Trophoblast cell (in vitro differentiated cells and primary cell): ENCODE measurements around the gene BDKRB2.
"Not testable (repeated sequence)": the region's sequence is repeated elsewhere in the genome, so short reads cannot be mapped to it uniquely, and the experiment has no call there.

Experiments
- DNase-seq, 2 donors: peaks; one replicate each; pipeline ENCODE4 v3.0.0-alpha.2; 2016
- H2AFZ ChIP-seq: 2 replicates; pipeline ENCODE4 v1.6.1; 2013; ENCODE audit warnings: low read length, moderate library complexity, mild to moderate bottlenecking; ENCODE audit not compliant: insufficient read depth, poor library complexity
- H2AK5ac ChIP-seq: 2 replicates; pipeline ENCODE4 v1.6.1; 2013; ENCODE audit warnings: mild to moderate bottlenecking, low read length
- H2BK120ac ChIP-seq: 2 replicates; pipeline ENCODE4 v1.6.1; 2013; ENCODE audit warnings: low read length, mild to moderate bottlenecking, moderate library complexity; ENCODE audit not compliant: insufficient read depth, poor library complexity
- H2BK12ac ChIP-seq: 2 replicates; pipeline ENCODE4 v1.6.1; 2013; ENCODE audit warnings: mild to moderate bottlenecking, low read length, moderate library complexity
- H2BK5ac ChIP-seq: 2 replicates; pipeline ENCODE4 v1.6.1; 2013; ENCODE audit warnings: low read length, low read depth, moderate library complexity, mild to moderate bottlenecking; ENCODE audit not compliant: poor library complexity
- H3K14ac ChIP-seq: 2 replicates; pipeline ENCODE4 v1.6.1; 2013; ENCODE audit warnings: mild to moderate bottlenecking, low read length
- H3K18ac ChIP-seq: 2 replicates; pipeline ENCODE4 v1.6.1; 2013; ENCODE audit warnings: mild to moderate bottlenecking, low read length
- H3K23ac ChIP-seq: 2 replicates; pipeline ENCODE4 v1.6.1; 2013; ENCODE audit warnings: low read length
- H3K27ac ChIP-seq: 2 replicates; pipeline ENCODE4 v1.5.1; 2013; ENCODE audit warnings: low read depth, mild to moderate bottlenecking, inconsistent platforms, low read length, moderate library complexity
- H3K27me3 ChIP-seq: 2 replicates; pipeline ENCODE4 v1.6.1; 2013; ENCODE audit warnings: inconsistent platforms, mild to moderate bottlenecking, low read length, moderate library complexity; ENCODE audit not compliant: insufficient read depth
- H3K36me3 ChIP-seq, 2 experiments: 1 replicate in 1 of 2; 2 replicates in 1 of 2; pipeline ENCODE4 v1.6.1; 2013; ENCODE audit warnings: low read length in 2 of 2, mild to moderate bottlenecking in 2 of 2, moderate library complexity in 1 of 2; ENCODE audit not compliant: insufficient read depth in 2 of 2, control insufficient read depth in 1 of 2
- H3K4ac ChIP-seq: 2 replicates; pipeline ENCODE4 v1.6.1; 2013; ENCODE audit warnings: low read depth, mild to moderate bottlenecking, low read length, moderate library complexity
- H3K4me1 ChIP-seq, 2 experiments: 1 replicate in 1 of 2; 2 replicates in 1 of 2; pipeline ENCODE4 v1.6.1; 2013; ENCODE audit warnings: low read length in 2 of 2, mild to moderate bottlenecking in 2 of 2, moderate library complexity in 1 of 2; ENCODE audit not compliant: insufficient read depth in 2 of 2, control insufficient read depth in 1 of 2
- H3K4me2 ChIP-seq: 2 replicates; pipeline ENCODE4 v1.6.1; 2013; ENCODE audit warnings: inconsistent platforms, mild to moderate bottlenecking, low read length, moderate library complexity
- H3K4me3 ChIP-seq: 2 replicates; pipeline ENCODE4 v1.5.1; 2013; ENCODE audit warnings: mild to moderate bottlenecking, low read depth, low read length, inconsistent platforms
- H3K79me1 ChIP-seq: one replicate; pipeline ENCODE4 v1.6.1; 2013; ENCODE audit warnings: low read length
- H3K79me2 ChIP-seq: 2 replicates; pipeline ENCODE4 v1.6.1; 2013; ENCODE audit warnings: low read length, mild to moderate bottlenecking; ENCODE audit not compliant: control insufficient read depth, insufficient read depth, poor library complexity
- H3K9ac ChIP-seq: 2 replicates; pipeline ENCODE4 v1.6.1; 2013; ENCODE audit warnings: mild to moderate bottlenecking, low read length
- H3K9me3 ChIP-seq: 2 replicates; pipeline ENCODE4 v1.6.1; 2013; ENCODE audit warnings: low read depth, mild to moderate bottlenecking, control low read depth, inconsistent platforms, low read length; ENCODE audit not compliant: insufficient read depth
- H4K12ac ChIP-seq: 2 replicates; pipeline ENCODE4 v1.6.1; 2013; ENCODE audit warnings: low read depth, mild to moderate bottlenecking, low read length, moderate library complexity
- H4K8ac ChIP-seq: 2 replicates; pipeline ENCODE4 v1.6.1; 2013; ENCODE audit warnings: low read depth, mild to moderate bottlenecking, low read length, moderate library complexity
- H4K91ac ChIP-seq: one replicate; pipeline ENCODE4 v1.6.1; 2013; ENCODE audit warnings: low read depth, mild to moderate bottlenecking, low read length, moderate library complexity
- WGBS: extraction: QIAGEN DNeasy Blood & Tissue Kit; methylation state at CpG from one replicate; pipeline ENCODE4 v1.1.7; 2013; ENCODE audit warnings: missing lambda C conversion rate; ENCODE audit not compliant: insufficient read length, insufficient coverage; ENCODE audit errors: extremely low coverage; 5-methylcytosine and 5-hydroxymethylcytosine counted together

Gene BDKRB2

GRCh38 chr14:96242126-96242525, 37.5 kb downstream of the BDKRB2 start:
- H4K12ac ChIP-seq, result no peak overlapping the region
- no peak overlapping the region for H2BK120ac ChIP-seq
- no peak overlapping the region for H2AK5ac ChIP-seq
- no peak overlapping the region for H4K8ac ChIP-seq
- no peak overlapping the region for H3K23ac ChIP-seq
- H2AFZ ChIP-seq, result no peak overlapping the region
- H3K27me3 ChIP-seq, result no peaks in the 10 kb centered on the region
- no peak overlapping the region for H3K4ac ChIP-seq
- no peak overlapping the region for H2BK5ac ChIP-seq
- H3K9me3 ChIP-seq, result peaks cover 13% of the 10 kb centered on the region
- WGBS, result no CpG with 5 or more reads among the region's 10 CpGs
- no peak overlapping the region for H3K14ac ChIP-seq
- H3K9ac ChIP-seq, result no peak overlapping the region
- H3K4me3 ChIP-seq, result no peak overlapping the region
- H3K79me2 ChIP-seq, result no peaks in the 10 kb centered on the region
- H4K91ac ChIP-seq, result no peak overlapping the region
- peaks cover 18 to 19% of the 10 kb centered on the region in 2 experiments for H3K4me1 ChIP-seq
- H2BK12ac ChIP-seq, result no peak overlapping the region
- peaks cover 42 to 58% of the 10 kb centered on the region in 2 experiments for H3K36me3 ChIP-seq
- DNase-seq, result no peak
- H3K27ac ChIP-seq, result no peak overlapping the region
- H3K79me1 ChIP-seq, result peaks cover 9% of the 10 kb centered on the region
- H3K4me2 ChIP-seq, result no peak overlapping the region
- no peak overlapping the region for H3K18ac ChIP-seq

DNA sequence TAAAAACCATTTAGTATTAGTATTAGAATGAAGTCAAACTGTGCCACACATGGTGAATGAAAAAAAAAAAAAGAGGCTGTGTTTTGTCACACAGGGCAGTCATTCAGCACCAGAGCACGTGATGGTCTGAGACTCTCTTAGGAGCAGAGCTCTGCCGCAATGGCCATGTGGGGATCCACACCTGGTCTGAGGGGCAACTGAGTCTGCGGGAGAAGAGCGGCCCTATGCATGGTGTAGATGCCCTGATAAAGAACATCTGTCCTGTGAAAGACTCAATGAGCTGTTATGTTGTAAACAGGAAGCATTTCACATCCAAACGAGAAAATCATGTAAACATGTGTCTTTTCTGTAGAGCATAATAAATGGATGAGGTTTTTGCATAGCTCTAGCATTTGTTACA, 39.1 kb downstream of the BDKRB2 start:
- no peak overlapping the region for H4K91ac ChIP-seq
- no peak overlapping the region for H4K12ac ChIP-seq
- H3K9me3 ChIP-seq, result peaks cover 12% of the 10 kb centered on the region
- peaks cover 16% of the 10 kb centered on the region for H3K79me1 ChIP-seq
- H3K4me3 ChIP-seq, result no peak overlapping the region
- no peak overlapping the region for H3K18ac ChIP-seq
- no peak overlapping the region for H2AK5ac ChIP-seq
- H3K4ac ChIP-seq, result no peak overlapping the region
- no peak overlapping the region for H3K23ac ChIP-seq
- H3K36me3 ChIP-seq, result peaks cover 31 to 41% of the 10 kb centered on the region in 2 experiments
- H3K14ac ChIP-seq, result no peak overlapping the region
- H3K27me3 ChIP-seq, result no peaks in the 10 kb centered on the region
- no peak overlapping the region for H2BK12ac ChIP-seq
- H2BK5ac ChIP-seq, result no peak overlapping the region
- no peak overlapping the region for H2BK120ac ChIP-seq
- no peak overlapping the region for H3K4me2 ChIP-seq
- no peak overlapping the region for H3K27ac ChIP-seq
- DNase-seq, result no peak
- no CpG with 5 or more reads among the region's 5 CpGs for WGBS
- no peaks in the 10 kb centered on the region for H3K79me2 ChIP-seq
- H3K9ac ChIP-seq, result no peak overlapping the region
- no peak overlapping the region for H2AFZ ChIP-seq
- peaks cover 22 to 23% of the 10 kb centered on the region in 2 experiments for H3K4me1 ChIP-seq
- H4K8ac ChIP-seq, result no peak overlapping the region

GRCh38 chr14:96245074-96245473, 40.4 kb downstream of the BDKRB2 start:
- H2BK120ac ChIP-seq, H3K27me3 ChIP-seq, H4K8ac ChIP-seq, H2AK5ac ChIP-seq, H3K4me3 ChIP-seq, H3K79me2 ChIP-seq, H3K18ac ChIP-seq, H3K14ac ChIP-seq, H3K4me2 ChIP-seq, H3K27ac ChIP-seq, H3K9ac ChIP-seq, DNase-seq, H2BK5ac ChIP-seq, H2AFZ ChIP-seq, H4K12ac ChIP-seq, H4K91ac ChIP-seq, H3K23ac ChIP-seq, H2BK12ac ChIP-seq, H3K4ac ChIP-seq: not testable (repeated sequence)
- Histone ChIP-seq H3K4me1 (peaks cover 23 to 25% of the 10 kb centered on the region in 2 experiments), H3K9me3 (peaks cover 12% of the 10 kb centered on the region), H3K79me1 (peaks cover 16% of the 10 kb centered on the region), H3K36me3 (peaks cover 23 to 30% of the 10 kb centered on the region in 2 experiments)
- no CpG with 5 or more reads among the region's 3 CpGs for WGBS

DNA sequence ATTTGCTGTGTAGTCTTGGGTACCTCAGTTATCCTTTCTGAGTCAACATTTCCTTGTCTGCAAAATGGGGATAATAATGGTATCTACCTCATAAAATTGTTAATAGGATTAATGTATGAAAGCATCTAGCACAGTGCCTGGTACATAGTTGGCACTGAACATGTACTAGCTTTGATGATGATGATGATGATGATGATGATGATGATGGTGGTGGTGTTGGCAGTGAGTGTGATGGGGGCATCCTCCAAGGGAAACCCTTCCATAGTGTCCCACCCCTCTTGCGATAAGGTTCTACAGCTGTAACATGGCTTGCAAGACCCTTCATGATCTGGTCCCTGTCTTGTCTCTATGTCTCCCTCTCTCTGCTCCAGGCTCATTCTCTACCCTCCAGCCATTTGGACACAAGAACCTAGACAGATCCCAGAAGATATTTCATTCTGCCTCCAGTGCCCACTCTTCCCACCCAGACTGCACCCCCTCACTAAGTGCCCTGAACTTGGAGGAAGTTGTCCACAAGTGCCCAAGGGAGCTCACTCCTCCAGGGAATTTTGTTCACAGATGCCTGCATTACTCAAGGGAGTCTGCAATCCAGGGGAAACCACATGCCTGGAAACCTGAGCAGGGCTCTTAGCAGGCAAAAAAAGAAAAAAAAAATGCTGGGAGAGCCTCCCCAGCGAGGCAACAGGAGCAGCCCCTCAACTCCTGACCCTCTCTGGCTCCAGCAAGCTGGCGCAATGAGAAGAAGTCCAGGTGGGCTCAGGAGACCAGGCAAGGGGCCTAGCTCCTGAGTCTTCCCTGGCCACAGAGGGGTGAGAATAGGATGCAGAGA, 41.3 kb downstream of the BDKRB2 start:
- Histone ChIP-seq H3K79me2 (no peaks in the 10 kb centered on the region), H3K4me2 (no peak overlapping the region), H2BK12ac (peak overlapping the region; percentile 2), H3K9me3 (peaks cover 5% of the 10 kb centered on the region), H2BK120ac (peak overlapping the region; percentile 14), H3K79me1 (peaks cover 16% of the 10 kb centered on the region), H3K4me3 (no peak overlapping the region), H2AK5ac (no peak overlapping the region), H3K27ac (peak overlapping the region; percentile 84), H4K91ac (peak overlapping the region; percentile 20), H3K4me1 (peaks cover 23 to 25% of the 10 kb centered on the region in 2 experiments), H3K14ac (no peak overlapping the region), H4K12ac (no peak overlapping the region), H2BK5ac (peak overlapping the region; percentile 5), H3K23ac (no peak overlapping the region), H2AFZ (no peak overlapping the region), H4K8ac (peak overlapping the region; percentile 2), H3K18ac (no peak overlapping the region), H3K36me3 (peaks cover 15 to 22% of the 10 kb centered on the region in 2 experiments), H3K27me3 (no peaks in the 10 kb centered on the region), H3K4ac (no peak overlapping the region), H3K9ac (no peak overlapping the region)
- WGBS, result no CpG with 5 or more reads among the region's 3 CpGs
- peak in 1 of 2 donors; percentile 4 for DNase-seq
